Hepatocyte (in vitro differentiated cells): ENCODE data around the gene IRF7.

Experiments
- EZH2 ChIP-seq: fragments of 200-600 bp; sonication (generic); IDR thresholded peaks from 2 replicates; pipeline ENCODE4 v1.6.1; 2016; ENCODE audit warnings: antibody characterized with exemption, mild to moderate bottlenecking, borderline replicate concordance
- EZH2phosphoT487 ChIP-seq: fragments of 200-600 bp; sonication (generic); IDR thresholded peaks from one replicate; pipeline ENCODE4 v1.6.1; 2018; ENCODE audit warnings: antibody characterized with exemption, mild to moderate bottlenecking, low read depth, moderate library complexity; ENCODE audit not compliant: unreplicated experiment, severe bottlenecking
- TF ChIP-seq, protein P1 (sequence below): fragments of 200-600 bp; sonication (generic); IDR thresholded peaks from 2 replicates; pipeline ENCODE4 v1.5.1; 2016; ENCODE audit warnings: antibody characterized with exemption, mild to moderate bottlenecking; ENCODE audit not compliant: poor library complexity

DNA sequence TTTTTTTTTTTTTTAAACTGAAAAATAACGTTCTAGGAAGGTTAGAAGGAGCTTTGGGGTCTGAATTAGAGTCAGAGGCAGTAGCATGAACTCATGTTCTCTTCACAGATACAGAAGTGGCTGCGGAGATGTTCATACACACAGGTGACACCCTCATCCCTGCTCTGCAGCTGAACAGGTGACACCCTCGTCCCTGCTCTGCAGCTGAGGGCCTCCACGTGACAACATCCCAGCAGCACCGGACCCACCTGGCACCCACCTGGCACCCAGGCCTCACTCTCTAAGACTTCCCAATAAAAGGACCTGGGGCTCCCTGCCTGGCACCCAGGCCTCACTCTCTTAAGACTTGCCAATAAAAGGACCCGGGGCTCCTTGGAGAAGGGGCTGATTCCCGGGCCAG, 41.1 kb upstream of the IRF7 start:
- no peak for TF ChIP-seq EZH2phosphoT487
- TF ChIP-seq, protein P1, sequence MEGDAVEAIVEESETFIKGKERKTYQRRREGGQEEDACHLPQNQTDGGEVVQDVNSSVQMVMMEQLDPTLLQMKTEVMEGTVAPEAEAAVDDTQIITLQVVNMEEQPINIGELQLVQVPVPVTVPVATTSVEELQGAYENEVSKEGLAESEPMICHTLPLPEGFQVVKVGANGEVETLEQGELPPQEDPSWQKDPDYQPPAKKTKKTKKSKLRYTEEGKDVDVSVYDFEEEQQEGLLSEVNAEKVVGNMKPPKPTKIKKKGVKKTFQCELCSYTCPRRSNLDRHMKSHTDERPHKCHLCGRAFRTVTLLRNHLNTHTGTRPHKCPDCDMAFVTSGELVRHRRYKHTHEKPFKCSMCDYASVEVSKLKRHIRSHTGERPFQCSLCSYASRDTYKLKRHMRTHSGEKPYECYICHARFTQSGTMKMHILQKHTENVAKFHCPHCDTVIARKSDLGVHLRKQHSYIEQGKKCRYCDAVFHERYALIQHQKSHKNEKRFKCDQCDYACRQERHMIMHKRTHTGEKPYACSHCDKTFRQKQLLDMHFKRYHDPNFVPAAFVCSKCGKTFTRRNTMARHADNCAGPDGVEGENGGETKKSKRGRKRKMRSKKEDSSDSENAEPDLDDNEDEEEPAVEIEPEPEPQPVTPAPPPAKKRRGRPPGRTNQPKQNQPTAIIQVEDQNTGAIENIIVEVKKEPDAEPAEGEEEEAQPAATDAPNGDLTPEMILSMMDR = no peak
- TF ChIP-seq EZH2 = no peak
